ENCODE results near the gene FGFR1OP2.

DNA sequence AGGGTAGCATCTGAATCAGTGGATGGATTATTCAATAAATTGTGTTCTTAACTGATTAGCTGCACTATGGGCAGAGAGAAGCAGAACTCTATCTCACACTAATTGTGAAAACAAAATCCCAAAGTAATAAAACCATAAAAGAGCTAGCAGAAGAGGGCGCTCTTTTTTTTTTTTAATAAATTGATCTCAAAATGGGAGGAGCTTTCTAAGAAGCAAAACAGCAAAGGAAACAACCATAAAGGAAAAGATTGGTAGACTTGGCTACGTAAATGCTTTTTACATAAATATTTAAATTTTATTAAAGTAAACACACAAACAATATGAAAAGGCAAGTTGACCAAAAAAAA, 77.4 kb downstream of the FGFR1OP2 start:
- no peak for TF ChIP-seq ZNF19 (tag by site-specific recombination; IDR thresholded peaks at IDR 0.05; ENCODE audit: low read depth)
- no peak for TF ChIP-seq GLIS2 (tag by site-specific recombination; IDR thresholded peaks at IDR 0.05)
- TF ChIP-seq ZNF121 (tag by site-specific recombination; IDR thresholded peaks at IDR 0.05) = no peak
- TF ChIP-seq, protein P1, sequence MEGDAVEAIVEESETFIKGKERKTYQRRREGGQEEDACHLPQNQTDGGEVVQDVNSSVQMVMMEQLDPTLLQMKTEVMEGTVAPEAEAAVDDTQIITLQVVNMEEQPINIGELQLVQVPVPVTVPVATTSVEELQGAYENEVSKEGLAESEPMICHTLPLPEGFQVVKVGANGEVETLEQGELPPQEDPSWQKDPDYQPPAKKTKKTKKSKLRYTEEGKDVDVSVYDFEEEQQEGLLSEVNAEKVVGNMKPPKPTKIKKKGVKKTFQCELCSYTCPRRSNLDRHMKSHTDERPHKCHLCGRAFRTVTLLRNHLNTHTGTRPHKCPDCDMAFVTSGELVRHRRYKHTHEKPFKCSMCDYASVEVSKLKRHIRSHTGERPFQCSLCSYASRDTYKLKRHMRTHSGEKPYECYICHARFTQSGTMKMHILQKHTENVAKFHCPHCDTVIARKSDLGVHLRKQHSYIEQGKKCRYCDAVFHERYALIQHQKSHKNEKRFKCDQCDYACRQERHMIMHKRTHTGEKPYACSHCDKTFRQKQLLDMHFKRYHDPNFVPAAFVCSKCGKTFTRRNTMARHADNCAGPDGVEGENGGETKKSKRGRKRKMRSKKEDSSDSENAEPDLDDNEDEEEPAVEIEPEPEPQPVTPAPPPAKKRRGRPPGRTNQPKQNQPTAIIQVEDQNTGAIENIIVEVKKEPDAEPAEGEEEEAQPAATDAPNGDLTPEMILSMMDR (tag by site-specific recombination; IDR thresholded peaks at IDR 0.05) = no peak
- no peak for TF ChIP-seq ZNF239 (tag by site-specific recombination; IDR thresholded peaks at IDR 0.05)
- TF ChIP-seq, protein P2, sequence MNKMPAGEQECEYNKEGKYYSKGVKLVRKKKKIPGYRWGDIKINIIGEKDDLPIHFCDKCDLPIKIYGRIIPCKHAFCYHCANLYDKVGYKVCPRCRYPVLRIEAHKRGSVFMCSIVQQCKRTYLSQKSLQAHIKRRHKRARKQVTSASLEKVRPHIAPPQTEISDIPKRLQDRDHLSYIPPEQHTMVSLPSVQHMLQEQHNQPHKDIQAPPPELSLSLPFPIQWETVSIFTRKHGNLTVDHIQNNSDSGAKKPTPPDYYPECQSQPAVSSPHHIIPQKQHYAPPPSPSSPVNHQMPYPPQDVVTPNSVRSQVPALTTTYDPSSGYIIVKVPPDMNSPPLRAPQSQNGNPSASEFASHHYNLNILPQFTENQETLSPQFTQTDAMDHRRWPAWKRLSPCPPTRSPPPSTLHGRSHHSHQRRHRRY (tag by site-specific recombination; IDR thresholded peaks at IDR 0.05) = no peak
- no peak for TF ChIP-seq ZNF16 (tag by site-specific recombination; IDR thresholded peaks at IDR 0.05; ENCODE audit: low read depth)
- TF ChIP-seq, protein P3, sequence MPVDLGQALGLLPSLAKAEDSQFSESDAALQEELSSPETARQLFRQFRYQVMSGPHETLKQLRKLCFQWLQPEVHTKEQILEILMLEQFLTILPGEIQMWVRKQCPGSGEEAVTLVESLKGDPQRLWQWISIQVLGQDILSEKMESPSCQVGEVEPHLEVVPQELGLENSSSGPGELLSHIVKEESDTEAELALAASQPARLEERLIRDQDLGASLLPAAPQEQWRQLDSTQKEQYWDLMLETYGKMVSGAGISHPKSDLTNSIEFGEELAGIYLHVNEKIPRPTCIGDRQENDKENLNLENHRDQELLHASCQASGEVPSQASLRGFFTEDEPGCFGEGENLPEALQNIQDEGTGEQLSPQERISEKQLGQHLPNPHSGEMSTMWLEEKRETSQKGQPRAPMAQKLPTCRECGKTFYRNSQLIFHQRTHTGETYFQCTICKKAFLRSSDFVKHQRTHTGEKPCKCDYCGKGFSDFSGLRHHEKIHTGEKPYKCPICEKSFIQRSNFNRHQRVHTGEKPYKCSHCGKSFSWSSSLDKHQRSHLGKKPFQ (tag by site-specific recombination; IDR thresholded peaks at IDR 0.05) = no peak
- no peak for TF ChIP-seq ZNF175 (tag by site-specific recombination; IDR thresholded peaks at IDR 0.05)
- TF ChIP-seq, protein P4, sequence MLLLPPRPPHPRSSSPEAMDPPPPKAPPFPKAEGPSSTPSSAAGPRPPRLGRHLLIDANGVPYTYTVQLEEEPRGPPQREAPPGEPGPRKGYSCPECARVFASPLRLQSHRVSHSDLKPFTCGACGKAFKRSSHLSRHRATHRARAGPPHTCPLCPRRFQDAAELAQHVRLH (tag by site-specific recombination; IDR thresholded peaks at IDR 0.05) = no peak
- TF ChIP-seq ZNF274 (IDR thresholded peaks at IDR 0.05; ENCODE audit: low read length) = no peak
- no peak for TF ChIP-seq ZNF274 (tag by site-specific recombination; IDR thresholded peaks at IDR 0.05; ENCODE audit: borderline replicate concordance)
